ENCODE measurements around the gene FKBP1A.

DNA sequence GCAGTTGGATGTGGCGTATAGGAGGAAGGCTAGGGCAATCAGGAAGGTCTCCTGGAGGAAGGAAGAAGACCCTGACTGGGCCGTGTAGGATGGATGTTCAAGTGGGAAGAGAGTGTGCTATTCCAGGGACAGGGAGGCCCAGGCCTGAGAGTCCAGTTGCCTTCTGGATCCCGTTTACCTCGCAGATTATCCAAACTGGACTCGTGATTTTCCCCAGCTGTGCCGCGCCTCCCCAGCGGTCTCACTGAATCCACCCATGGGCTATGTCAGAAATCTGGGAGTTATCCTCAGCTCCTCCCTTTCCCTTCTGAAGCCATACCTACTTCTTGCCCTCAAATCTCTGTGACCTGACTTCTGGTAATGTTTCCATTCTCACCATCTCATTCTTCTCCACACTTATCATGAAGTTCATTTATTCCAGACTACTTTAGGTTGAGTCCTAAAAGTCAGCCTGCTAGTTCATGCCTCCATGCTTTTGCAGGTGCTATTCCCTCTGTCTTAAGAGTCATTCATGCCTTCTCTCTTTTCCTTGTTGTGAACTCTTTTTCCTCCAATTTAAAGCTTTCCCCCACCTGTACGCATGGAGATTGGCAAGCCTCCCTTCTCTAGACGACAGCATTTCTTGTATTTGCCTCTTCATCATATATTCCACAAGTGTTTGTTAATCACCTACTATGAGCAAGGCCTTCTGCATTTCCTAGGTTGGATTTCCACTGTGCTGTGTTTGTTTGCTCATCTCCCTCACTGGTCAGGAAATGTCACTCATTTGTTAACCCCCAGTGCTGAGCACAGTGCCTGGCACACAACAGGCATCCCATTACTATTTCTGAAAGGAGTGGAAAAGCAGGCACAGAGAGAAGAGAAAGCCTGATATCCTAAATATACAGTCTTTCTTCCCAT lies 66.6 kb downstream of the FKBP1A start:
- no peak for TF ChIP-seq POLR2A (IDR thresholded peaks at IDR 0.05)
- TF ChIP-seq, protein P1, sequence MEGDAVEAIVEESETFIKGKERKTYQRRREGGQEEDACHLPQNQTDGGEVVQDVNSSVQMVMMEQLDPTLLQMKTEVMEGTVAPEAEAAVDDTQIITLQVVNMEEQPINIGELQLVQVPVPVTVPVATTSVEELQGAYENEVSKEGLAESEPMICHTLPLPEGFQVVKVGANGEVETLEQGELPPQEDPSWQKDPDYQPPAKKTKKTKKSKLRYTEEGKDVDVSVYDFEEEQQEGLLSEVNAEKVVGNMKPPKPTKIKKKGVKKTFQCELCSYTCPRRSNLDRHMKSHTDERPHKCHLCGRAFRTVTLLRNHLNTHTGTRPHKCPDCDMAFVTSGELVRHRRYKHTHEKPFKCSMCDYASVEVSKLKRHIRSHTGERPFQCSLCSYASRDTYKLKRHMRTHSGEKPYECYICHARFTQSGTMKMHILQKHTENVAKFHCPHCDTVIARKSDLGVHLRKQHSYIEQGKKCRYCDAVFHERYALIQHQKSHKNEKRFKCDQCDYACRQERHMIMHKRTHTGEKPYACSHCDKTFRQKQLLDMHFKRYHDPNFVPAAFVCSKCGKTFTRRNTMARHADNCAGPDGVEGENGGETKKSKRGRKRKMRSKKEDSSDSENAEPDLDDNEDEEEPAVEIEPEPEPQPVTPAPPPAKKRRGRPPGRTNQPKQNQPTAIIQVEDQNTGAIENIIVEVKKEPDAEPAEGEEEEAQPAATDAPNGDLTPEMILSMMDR (IDR thresholded peaks at IDR 0.05 in 8 of 11, conservative IDR thresholded peaks at IDR 0.05 in 3 of 11), result no peak
- TF ChIP-seq POLR2AphosphoS5 (IDR thresholded peaks at IDR 0.05), result no peak

Data from spleen (tissue), 7 donors.